ENCODE data around the gene CEP57L1.

Gene CEP57L1

GRCh38 chr6:109192865-109193264 is 97.6 kb downstream of the CEP57L1 start:
- no peak overlapping the region for H3K4me3 ChIP-seq (ENCODE audit: low read length)
- TF ChIP-seq ZNF274 (IDR thresholded peaks at IDR 0.05; ENCODE audit: low read depth, low read length), result no peak

- no peak overlapping the region for H3K4me3 ChIP-seq (ENCODE audit: low read length)
- TF ChIP-seq ZNF274 (IDR thresholded peaks at IDR 0.05; ENCODE audit: low read depth, low read length), result no peak
Measured at GRCh38 chr6:109194880-109195279, 99.6 kb downstream of the CEP57L1 start.

- TF ChIP-seq ZNF274 (IDR thresholded peaks at IDR 0.05; ENCODE audit: low read depth, low read length), result no peak
- H3K4me3 ChIP-seq (ENCODE audit: low read length), result no peak overlapping the region
Measured at GRCh38 chr6:109197061-109197460, 101.8 kb downstream of the CEP57L1 start.

GRCh38 chr6:109202409-109203264 is 107.3 kb downstream of the CEP57L1 start:
- no peak for TF ChIP-seq ZNF274 (IDR thresholded peaks at IDR 0.05; ENCODE audit: low read depth, low read length)
- no peak overlapping the region for H3K4me3 ChIP-seq (ENCODE audit: low read length)

GRCh38 chr6:109204511-109204910 is 109.2 kb downstream of the CEP57L1 start:
- TF ChIP-seq ZNF274 (IDR thresholded peaks at IDR 0.05; ENCODE audit: low read depth, low read length), result no peak
- H3K4me3 ChIP-seq (ENCODE audit: low read length), result no peak overlapping the region

- no peak overlapping the region for H3K4me3 ChIP-seq (ENCODE audit: low read length)
- no peak for TF ChIP-seq ZNF274 (IDR thresholded peaks at IDR 0.05; ENCODE audit: low read depth, low read length)
Measured at GRCh38 chr6:109212683-109213082, 117.4 kb downstream of the CEP57L1 start.
